ENCODE results near the gene PLCB3. TPM values are rescaled to one million over a fixed set of nuclear protein-coding genes. Genes with fewer than 3 reads are reported as not detected.

Gene PLCB3
- total RNA-seq, 1 experiment from 2014 or later: 42.3 TPM

- peak; percentile 35 for DNase-seq (ENCODE audit: low read depth)
These were observed 34.8 kb downstream of the PLCB3 start for GRCh38 chr11:64285885-64286800.

- DNase-seq (ENCODE audit: low read depth): no peak
These were observed 35.5 kb downstream of the PLCB3 start for GRCh38 chr11:64286801-64287159.

- DNase-seq (ENCODE audit: low read depth): no peak
These were observed 36.5 kb downstream of the PLCB3 start for GRCh38 chr11:64287676-64288352.

- no peak for DNase-seq (ENCODE audit: low read depth)
These were observed 37.0 kb downstream of the PLCB3 start for GRCh38 chr11:64288353-64288750.

- no peak for DNase-seq (ENCODE audit: low read depth)
These were observed 37.8 kb downstream of the PLCB3 start for GRCh38 chr11:64289002-64289564.

- DNase-seq (ENCODE audit: low read depth): no peak
These were observed 39.3 kb downstream of the PLCB3 start for GRCh38 chr11:64290352-64291261.

GRCh38 chr11:64291262-64291751 is 40.0 kb downstream of the PLCB3 start, which contains the start of gene KCNK4:
KCNK4 (plus strand) TSS chr11:64291302; CDS start chr11:64293019, 1,717 bp downstream.
- DNase-seq (ENCODE audit: low read depth): no peak

- DNase-seq (ENCODE audit: low read depth): no peak
These were observed 40.6 kb downstream of the PLCB3 start for GRCh38 chr11:64291752-64292459.

GRCh38 chr11:64292460-64293254 is 41.3 kb downstream of the PLCB3 start:
- DNase-seq (ENCODE audit: low read depth): no peak

- DNase-seq (ENCODE audit: low read depth): no peak
These were observed 43.4 kb downstream of the PLCB3 start for GRCh38 chr11:64294774-64295173.

- DNase-seq (ENCODE audit: low read depth): no peak
These were observed 44.4 kb downstream of the PLCB3 start for GRCh38 chr11:64295760-64296159.

- no peak for DNase-seq (ENCODE audit: low read depth)
These were observed 44.9 kb downstream of the PLCB3 start for GRCh38 chr11:64296236-64296635.

- DNase-seq (ENCODE audit: low read depth): no peak
These were observed 45.7 kb downstream of the PLCB3 start for GRCh38 chr11:64296830-64297698.

GRCh38 chr11:64297699-64298358 is 46.5 kb downstream of the PLCB3 start:
- no peak for DNase-seq (ENCODE audit: low read depth)

GRCh38 chr11:64298966-64299846 is 47.9 kb downstream of the PLCB3 start:
- DNase-seq (ENCODE audit: low read depth): peak; percentile 25

GRCh38 chr11:64299847-64300648 is 48.7 kb downstream of the PLCB3 start, which contains the start of gene CATSPERZ:
CATSPERZ (plus strand) TSS chr11:64300358; CDS start chr11:64300411, 53 bp downstream.
- no peak for DNase-seq (ENCODE audit: low read depth)

All from M059J (cell line).